ENCODE data around the gene CHAMP1.
"Not testable (repeated sequence)": the region's sequence is repeated elsewhere in the genome, so short reads cannot be mapped to it uniquely, and the experiment has no call there.

The CHAMP1 gene

GRCh38 chr13:114334305-114335053, 20.2 kb downstream of the CHAMP1 start:
- DNase-seq (ENCODE audit: low spot score) = no peak

- DNase-seq (ENCODE audit: low spot score) = not testable (repeated sequence)
Observed at GRCh38 chr13:114336457-114336856, 22.2 kb downstream of the CHAMP1 start.

- no peak for DNase-seq (ENCODE audit: low spot score)
Observed at GRCh38 chr13:114338959-114339358, 24.7 kb downstream of the CHAMP1 start.

GRCh38 chr13:114339857-114340534, 25.7 kb downstream of the CHAMP1 start:
- peak; percentile 47 for DNase-seq (ENCODE audit: low spot score)

GRCh38 chr13:114341003-114341777, 26.9 kb downstream of the CHAMP1 start:
- no peak for DNase-seq (ENCODE audit: low spot score)

GRCh38 chr13:114347256-114347655, 33.0 kb downstream of the CHAMP1 start:
- DNase-seq (ENCODE audit: low spot score) = not testable (repeated sequence)

- not testable (repeated sequence) for DNase-seq (ENCODE audit: low spot score)
Observed at GRCh38 chr13:114352763-114353162, 38.5 kb downstream of the CHAMP1 start.

- DNase-seq (ENCODE audit: low spot score) = not testable (repeated sequence)
Observed at GRCh38 chr13:114353382-114353781, 39.1 kb downstream of the CHAMP1 start.
